Activated CD4-positive, alpha-beta T cell treated with anti-CD3 and anti-CD28 coated beads, Interleukin-2, amount 10 ng/mL, durations not matched to agents 7 days and 5 days (primary cell): ENCODE data around the gene MYO16. TPM values are rescaled to one million over a fixed set of nuclear protein-coding genes. Genes with fewer than 3 reads are reported as not detected.

Source experiments
- CTCF ChIA-PET: fragments of 350-600 bp; sonication (Branson Sonifier 250); formaldehyde crosslinking; loops from one replicate; lab custom pipeline; 2021; ENCODE audit warnings: antibody characterized with exemption; lab: Charles Lee
- POLR2A ChIA-PET: fragments of 350-600 bp; sonication (Branson Sonifier 250); formaldehyde crosslinking; loops from one replicate; lab custom pipeline; 2021; ENCODE audit warnings: antibody characterized with exemption; lab: Charles Lee
- DNase-seq: peaks from one replicate; pipeline ENCODE4 v3.0.0-alpha.2; 2020
- H3K27ac Mint-ChIP-seq: one replicate; pipeline ENCODE4 v1.8.0; 2021; ENCODE audit warnings: mild to moderate bottlenecking, moderate library complexity, mixed read lengths
- H3K27me3 Mint-ChIP-seq: one replicate; pipeline ENCODE4 v1.8.0; 2021; ENCODE audit warnings: mixed read lengths
- H3K36me3 Mint-ChIP-seq: one replicate; pipeline ENCODE4 v1.8.0; 2021; ENCODE audit warnings: low read depth, mixed read lengths
- H3K4me1 Mint-ChIP-seq: one replicate; pipeline ENCODE4 v1.8.0; 2021; ENCODE audit warnings: mixed read lengths
- H3K4me3 Mint-ChIP-seq: one replicate; pipeline ENCODE4 v1.8.0; 2021; ENCODE audit warnings: mild to moderate bottlenecking, moderate library complexity, mixed read lengths
- H3K9me3 Mint-ChIP-seq: one replicate; pipeline ENCODE4 v1.8.0; 2021; ENCODE audit warnings: mixed read lengths
- total RNA-seq, 2 experiments: library from RNA; stranded (reverse); gene quantifications; one replicate each; pipeline ENCODE4 v1.2.3, GENCODE V29; 2021

Gene MYO16
- total RNA-seq = not detected

GRCh38 chr13:108629181-108629752 is at the start of gene MYO16:
MYO16 (plus strand) TSS chr13:108629611; CDS start chr13:108629845, 234 bp downstream.
- Mint-ChIP-seq H3K9me3 (no peaks in the 10 kb centered on the region), H3K4me1 (no peaks in the 10 kb centered on the region), H3K36me3 (no peaks in the 10 kb centered on the region), H3K4me3 (no peak within 1 kb of the TSS), H3K27me3 (no peaks in the 10 kb centered on the region), H3K27ac (no peak within 1 kb of the TSS)
- DNase-seq = no peak
- ChIA-PET CTCF (interaction anchor here (0.6 kb wide), 1 partner anchor 140 kb away, joined by 3 read pairs; no protein-coding TSS in a partner anchor), POLR2A (no interaction called here)

- no peak overlapping the region for H3K27ac Mint-ChIP-seq
- no peak overlapping the region for H3K4me3 Mint-ChIP-seq
- no peak for DNase-seq
- H3K36me3 Mint-ChIP-seq = no peaks in the 10 kb centered on the region
- no peaks in the 10 kb centered on the region for H3K4me1 Mint-ChIP-seq
- H3K9me3 Mint-ChIP-seq = peaks cover 2% of the 10 kb centered on the region
- H3K27me3 Mint-ChIP-seq = no peaks in the 10 kb centered on the region
- ChIA-PET POLR2A (no interaction called here), CTCF (no interaction called here)
Measured at GRCh38 chr13:108586826-108587225, 42.6 kb upstream of the MYO16 start.

- ChIA-PET CTCF (no interaction called here), POLR2A (no interaction called here)
- Mint-ChIP-seq H3K4me3 (no peak overlapping the region), H3K27ac (no peak overlapping the region), H3K9me3 (peaks cover 2% of the 10 kb centered on the region), H3K4me1 (no peaks in the 10 kb centered on the region), H3K36me3 (no peaks in the 10 kb centered on the region), H3K27me3 (no peaks in the 10 kb centered on the region)
- no peak for DNase-seq
Measured at GRCh38 chr13:108588516-108588915, 40.9 kb upstream of the MYO16 start.

- H3K27me3 Mint-ChIP-seq = no peaks in the 10 kb centered on the region
- POLR2A ChIA-PET = no interaction called here
Measured at GRCh38 chr13:108594153-108594552, 35.3 kb upstream of the MYO16 start.

GRCh38 chr13:108595436-108596274 is 33.8 kb upstream of the MYO16 start:
- H3K27me3 Mint-ChIP-seq = no peaks in the 10 kb centered on the region
- POLR2A ChIA-PET = no interaction called here
- H3K9me3 Mint-ChIP-seq = no peaks in the 10 kb centered on the region
- H3K27ac Mint-ChIP-seq = no peak overlapping the region
- H3K36me3 Mint-ChIP-seq = no peaks in the 10 kb centered on the region
- H3K4me1 Mint-ChIP-seq = no peaks in the 10 kb centered on the region
- no peak for DNase-seq
- CTCF ChIA-PET = interaction anchor here (0.7 to 1.1 kb wide), 2 partner anchors 13 to 363 kb away, joined by 3 read pairs; no protein-coding TSS in a partner anchor
- no peak overlapping the region for H3K4me3 Mint-ChIP-seq

More at GRCh38 chr13:108594153-108594552, 35.3 kb upstream of the MYO16 start:
- no peak overlapping the region for H3K4me3 Mint-ChIP-seq
- no peak for DNase-seq
- H3K27ac Mint-ChIP-seq = no peak overlapping the region
- no peaks in the 10 kb centered on the region for H3K9me3 Mint-ChIP-seq
- no peaks in the 10 kb centered on the region for H3K4me1 Mint-ChIP-seq
- CTCF ChIA-PET = no interaction called here
- H3K36me3 Mint-ChIP-seq = no peaks in the 10 kb centered on the region

- POLR2A ChIA-PET = no interaction called here
- H3K27ac Mint-ChIP-seq = no peak overlapping the region
- CTCF ChIA-PET = no interaction called here
- H3K4me1 Mint-ChIP-seq = no peaks in the 10 kb centered on the region
- H3K27me3 Mint-ChIP-seq = no peaks in the 10 kb centered on the region
- no peak for DNase-seq
- H3K9me3 Mint-ChIP-seq = no peaks in the 10 kb centered on the region
- H3K36me3 Mint-ChIP-seq = no peaks in the 10 kb centered on the region
- H3K4me3 Mint-ChIP-seq = no peak overlapping the region
Measured at GRCh38 chr13:108597943-108598342, 31.5 kb upstream of the MYO16 start.

- no peaks in the 10 kb centered on the region for H3K27me3 Mint-ChIP-seq
- peaks cover 9% of the 10 kb centered on the region for H3K9me3 Mint-ChIP-seq
- no peak overlapping the region for H3K4me3 Mint-ChIP-seq
- POLR2A ChIA-PET = no interaction called here
- no peaks in the 10 kb centered on the region for H3K36me3 Mint-ChIP-seq
- no peaks in the 10 kb centered on the region for H3K4me1 Mint-ChIP-seq
- no peak for DNase-seq
- CTCF ChIA-PET = no interaction called here
- no peak overlapping the region for H3K27ac Mint-ChIP-seq
Measured at GRCh38 chr13:108606424-108606823, 23.0 kb upstream of the MYO16 start.

GRCh38 chr13:108609353-108609752 is 20.1 kb upstream of the MYO16 start:
- DNase-seq = no peak
- H3K27ac Mint-ChIP-seq = no peak overlapping the region
- no peaks in the 10 kb centered on the region for H3K27me3 Mint-ChIP-seq
- peaks cover 9% of the 10 kb centered on the region for H3K9me3 Mint-ChIP-seq
- H3K4me3 Mint-ChIP-seq = no peak overlapping the region
- CTCF ChIA-PET = interaction anchor here (0.5 kb wide), 1 partner anchor 141 kb away, joined by 3 read pairs; no protein-coding TSS in a partner anchor
- POLR2A ChIA-PET = no interaction called here
- no peaks in the 10 kb centered on the region for H3K36me3 Mint-ChIP-seq
- no peaks in the 10 kb centered on the region for H3K4me1 Mint-ChIP-seq

- no peaks in the 10 kb centered on the region for H3K4me1 Mint-ChIP-seq
- no peak overlapping the region for H3K4me3 Mint-ChIP-seq
Measured at GRCh38 chr13:108610507-108610906, 18.9 kb upstream of the MYO16 start.

GRCh38 chr13:108615241-108615640 is 14.2 kb upstream of the MYO16 start:
- Mint-ChIP-seq H3K4me1 (no peaks in the 10 kb centered on the region), H3K4me3 (no peak overlapping the region), H3K9me3 (no peaks in the 10 kb centered on the region), H3K36me3 (no peaks in the 10 kb centered on the region), H3K27me3 (no peaks in the 10 kb centered on the region), H3K27ac (no peak overlapping the region)
- ChIA-PET POLR2A (no interaction called here), CTCF (no interaction called here)
- DNase-seq = no peak

More at GRCh38 chr13:108610507-108610906, 18.9 kb upstream of the MYO16 start:
- Mint-ChIP-seq H3K27ac (no peak overlapping the region), H3K36me3 (no peaks in the 10 kb centered on the region), H3K9me3 (peaks cover 8% of the 10 kb centered on the region), H3K27me3 (no peaks in the 10 kb centered on the region)
- CTCF ChIA-PET = interaction anchor here (0.5 kb wide), 1 partner anchor 128 kb away, joined by 4 read pairs; no protein-coding TSS in a partner anchor
- POLR2A ChIA-PET = no interaction called here
- no peak for DNase-seq

- CTCF ChIA-PET = no interaction called here
- POLR2A ChIA-PET = no interaction called here
- Mint-ChIP-seq H3K9me3 (no peaks in the 10 kb centered on the region), H3K36me3 (no peaks in the 10 kb centered on the region), H3K4me1 (no peaks in the 10 kb centered on the region), H3K4me3 (no peak overlapping the region), H3K27me3 (no peaks in the 10 kb centered on the region), H3K27ac (no peak overlapping the region)
- no peak for DNase-seq
Measured at GRCh38 chr13:108618233-108618632, 11.2 kb upstream of the MYO16 start.

- Mint-ChIP-seq H3K36me3 (no peaks in the 10 kb centered on the region), H3K27ac (no peak overlapping the region), H3K27me3 (no peaks in the 10 kb centered on the region), H3K9me3 (no peaks in the 10 kb centered on the region), H3K4me1 (no peaks in the 10 kb centered on the region), H3K4me3 (no peak overlapping the region)
- DNase-seq = no peak
- CTCF ChIA-PET = no interaction called here
- POLR2A ChIA-PET = no interaction called here
Measured at GRCh38 chr13:108621462-108621861, 7.9 kb upstream of the MYO16 start.

- no peaks in the 10 kb centered on the region for H3K27me3 Mint-ChIP-seq
- DNase-seq = no peak
- POLR2A ChIA-PET = no interaction called here
- CTCF ChIA-PET = no interaction called here
- no peak overlapping the region for H3K4me3 Mint-ChIP-seq
- H3K4me1 Mint-ChIP-seq = no peaks in the 10 kb centered on the region
- H3K9me3 Mint-ChIP-seq = no peaks in the 10 kb centered on the region
- H3K27ac Mint-ChIP-seq = no peak overlapping the region
- no peaks in the 10 kb centered on the region for H3K36me3 Mint-ChIP-seq
Measured at GRCh38 chr13:108624108-108624507, 5.3 kb upstream of the MYO16 start.
